WTC11 (cell line): Measurements from ENCODE around the gene GSS. TPM values are rescaled to one million over a fixed set of nuclear protein-coding genes. Genes with fewer than 3 reads are reported as not detected.

Source experiments
- ATAC-seq: fragments of 200-7000 bp; cut with Tn5 transposase; 2 replicates; pipeline ENCODE4 v1.10.0; 2021; ENCODE audit warnings: mild to moderate bottlenecking, moderate library complexity
- CTCF ChIA-PET: fragments of 300-600 bp; sonication (Branson Sonifier 250); formaldehyde crosslinking; loops from one replicate; lab custom pipeline; 2021; ENCODE audit warnings: antibody characterized with exemption; lab: Charles Lee
- POLR2A ChIA-PET: fragments of 350-600 bp; sonication (Branson Sonifier 250); formaldehyde crosslinking; loops from one replicate; lab custom pipeline; 2021; ENCODE audit warnings: antibody characterized with exemption; lab: Charles Lee
- DNase-seq: peaks from one replicate; pipeline ENCODE4 v3.0.0; 2021; ENCODE audit warnings: low spot score
- H3K27ac Mint-ChIP-seq: 2 replicates; pipeline ENCODE4 v1.8.0; 2021; ENCODE audit warnings: mixed read lengths
- H3K27me3 Mint-ChIP-seq: 2 replicates; pipeline ENCODE4 v1.8.0; 2021; ENCODE audit warnings: low read depth, mild to moderate bottlenecking, moderate library complexity, mixed read lengths
- H3K36me3 Mint-ChIP-seq: 2 replicates; pipeline ENCODE4 v1.8.0; 2021; ENCODE audit warnings: mixed read lengths
- H3K4me1 Mint-ChIP-seq: 2 replicates; pipeline ENCODE4 v1.8.0; 2022; ENCODE audit warnings: mixed read lengths
- H3K4me3 Mint-ChIP-seq: 2 replicates; pipeline ENCODE4 v1.8.0; 2021; ENCODE audit warnings: mild to moderate bottlenecking, moderate library complexity, mixed read lengths
- H3K9me3 Mint-ChIP-seq: 2 replicates; pipeline ENCODE4 v1.8.0; 2021; ENCODE audit warnings: mixed read lengths
- JUN ChIP-seq: sonication (generic); formaldehyde crosslinking; IDR thresholded peaks from 2 replicates; pipeline ENCODE4 v1.8.0; 2023; ENCODE audit warnings: mild to moderate bottlenecking, missing genetic modification reagents
- NR1H2 ChIP-seq: sonication (generic); formaldehyde crosslinking; IDR thresholded peaks from 2 replicates; pipeline ENCODE4 v1.9.0; 2021; ENCODE audit warnings: mild to moderate bottlenecking, moderate library complexity, missing genetic modification reagents
- NR2C2 ChIP-seq: sonication (generic); formaldehyde crosslinking; IDR thresholded peaks from 2 replicates; pipeline ENCODE4 v1.8.0; 2022; ENCODE audit warnings: mild to moderate bottlenecking, missing genetic modification reagents
- RORB ChIP-seq: fragments of 250-450 bp; sonication (Bioruptor Pico); IDR thresholded peaks from 2 replicates; pipeline ENCODE4 v1.9.0; 2021; ENCODE audit warnings: mild to moderate bottlenecking
- SOX15 ChIP-seq: fragments of 250-450 bp; sonication (Bioruptor Pico); IDR thresholded peaks from 2 replicates; pipeline ENCODE4 v1.9.0; 2021; ENCODE audit warnings: mild to moderate bottlenecking
- USF2 ChIP-seq: sonication (generic); formaldehyde crosslinking; IDR thresholded peaks from 2 replicates; pipeline ENCODE4 v1.8.1; 2023; ENCODE audit warnings: mild to moderate bottlenecking, missing genetic modification reagents, moderate library complexity
- ZNF263 ChIP-seq: sonication (generic); formaldehyde crosslinking; IDR thresholded peaks from 2 replicates; pipeline ENCODE4 v1.8.1; 2022; ENCODE audit warnings: low read depth, mild to moderate bottlenecking, moderate library complexity, missing genetic modification reagents
- ZNF423 ChIP-seq: fragments of 250-450 bp; sonication (Bioruptor Pico); IDR thresholded peaks from 2 replicates; pipeline ENCODE4 v2.1.2; 2022; ENCODE audit warnings: mild to moderate bottlenecking, moderate library complexity
- ZNF671 ChIP-seq: fragments of 250-450 bp; sonication (Bioruptor Pico); IDR thresholded peaks from 2 replicates; pipeline ENCODE4 v1.8.0; 2021; ENCODE audit warnings: mild to moderate bottlenecking
- total RNA-seq: library from RNA; stranded (reverse); gene quantifications from 3 replicates; pipeline ENCODE4 v1.2.3, GENCODE V29; 2021
- TF ChIP-seq, protein P1 (sequence below): sonication (generic); formaldehyde crosslinking; IDR thresholded peaks from 2 replicates; pipeline ENCODE4 v1.8.0; 2022; ENCODE audit warnings: mild to moderate bottlenecking, missing genetic modification reagents
- TF ChIP-seq, protein P2 (sequence below): sonication (generic); formaldehyde crosslinking; IDR thresholded peaks from 2 replicates; pipeline ENCODE4 v1.8.0; 2022; ENCODE audit warnings: mild to moderate bottlenecking, missing genetic modification reagents
- TF ChIP-seq, protein P3 (sequence below): fragments of 250-450 bp; sonication (Bioruptor Pico); IDR thresholded peaks from 2 replicates; pipeline ENCODE4 v1.9.0; 2021; ENCODE audit warnings: mild to moderate bottlenecking

GSS gene
- total RNA-seq, 1 experiment from 2014 or later, result 47.3 TPM

DNA sequence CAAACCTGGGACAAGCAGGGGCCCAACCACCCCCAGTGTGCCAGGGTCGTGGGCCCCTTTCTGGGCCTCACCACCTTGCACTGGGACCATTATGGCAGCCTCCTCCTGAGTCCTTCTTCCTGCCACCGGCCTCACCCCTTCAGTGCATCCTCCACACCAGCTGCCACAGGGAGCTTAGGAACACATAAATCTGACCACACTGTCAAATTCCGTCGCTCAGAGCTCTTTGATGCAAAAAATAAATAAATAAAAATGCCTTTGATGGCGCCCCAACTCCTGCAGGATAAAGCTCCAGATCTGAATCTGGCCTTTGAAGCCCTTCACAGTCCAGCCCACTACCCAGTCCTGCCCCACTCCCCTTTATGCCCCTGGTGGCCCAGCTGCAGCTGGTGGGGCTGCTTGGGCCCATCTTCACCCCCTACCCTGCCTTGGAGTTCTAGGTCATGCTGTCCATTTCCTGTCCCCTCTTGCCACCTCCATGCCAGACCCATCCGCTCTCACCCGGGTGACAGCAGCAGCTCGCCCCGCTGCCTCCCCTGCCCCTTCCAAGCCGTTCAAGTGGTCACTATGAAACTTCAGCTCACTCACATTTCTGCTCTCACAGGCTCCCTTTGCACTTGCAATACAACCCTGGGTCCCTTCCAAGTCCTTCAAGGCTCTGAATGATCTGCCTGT, 16.1 kb upstream of the GSS start:
- TF ChIP-seq JUN (CRISPR knock-in tag), result no peak
- no peak for TF ChIP-seq ZNF263 (CRISPR knock-in tag)
- no peak for TF ChIP-seq NR2C2 (CRISPR knock-in tag)
- no peak for TF ChIP-seq SOX15 (CRISPR knock-in tag)
- TF ChIP-seq, protein P1, sequence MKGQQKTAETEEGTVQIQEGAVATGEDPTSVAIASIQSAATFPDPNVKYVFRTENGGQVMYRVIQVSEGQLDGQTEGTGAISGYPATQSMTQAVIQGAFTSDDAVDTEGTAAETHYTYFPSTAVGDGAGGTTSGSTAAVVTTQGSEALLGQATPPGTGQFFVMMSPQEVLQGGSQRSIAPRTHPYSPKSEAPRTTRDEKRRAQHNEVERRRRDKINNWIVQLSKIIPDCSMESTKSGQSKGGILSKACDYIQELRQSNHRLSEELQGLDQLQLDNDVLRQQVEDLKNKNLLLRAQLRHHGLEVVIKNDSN (CRISPR knock-in tag), result no peak
- TF ChIP-seq, all 79 proteins: peak for 0
- ATAC-seq (no peak), DNase-seq (no peak)
- ChIA-PET POLR2A (no interaction called here), CTCF (interaction anchor here (0.5 to 1.2 kb wide), 4 partner anchors 9 to 124 kb away, joined by 3 read pairs; no protein-coding TSS in a partner anchor)
- H3K27ac Mint-ChIP-seq, result no peak overlapping the region
- no peak overlapping the region for H3K4me3 Mint-ChIP-seq
- no peaks in the 10 kb centered on the region for H3K27me3 Mint-ChIP-seq
- H3K9me3 Mint-ChIP-seq, result no peaks in the 10 kb centered on the region
- no peaks in the 10 kb centered on the region for H3K36me3 Mint-ChIP-seq
- peaks cover 13% of the 10 kb centered on the region for H3K4me1 Mint-ChIP-seq

DNA sequence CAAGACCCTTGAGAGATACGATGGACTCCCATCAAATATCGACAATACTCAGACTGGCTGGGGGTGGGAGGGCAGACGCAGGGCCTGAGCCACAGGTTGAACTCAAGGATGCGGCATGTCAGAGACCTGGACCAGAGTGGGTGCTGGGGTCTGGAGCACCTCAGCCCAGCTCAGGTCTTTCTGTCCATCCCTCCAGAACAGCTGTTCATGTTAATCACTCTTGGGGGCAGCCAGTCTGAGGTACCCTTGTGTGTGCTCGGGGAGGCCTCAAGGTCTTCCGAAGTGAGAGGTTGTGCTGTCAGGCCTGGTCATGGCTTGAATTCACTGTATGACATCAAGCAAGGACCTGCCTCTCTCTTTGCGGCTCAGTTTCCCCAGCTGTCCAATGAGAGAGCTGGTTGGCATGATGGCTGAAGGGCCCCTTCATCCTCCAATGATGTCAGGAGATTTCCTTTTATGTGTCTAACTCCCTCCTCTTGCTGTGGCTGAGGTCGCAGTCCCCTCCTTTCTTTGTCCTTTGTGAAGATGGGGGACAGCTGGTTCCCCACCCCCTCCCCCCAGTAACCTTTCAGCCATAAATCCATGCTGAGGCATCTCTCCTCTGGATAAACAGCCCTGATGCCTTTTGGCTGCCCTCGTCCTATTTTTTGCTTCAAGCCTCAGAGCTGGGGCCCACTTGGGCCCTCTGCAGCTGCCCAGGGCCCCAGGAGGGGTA, 15.4 kb upstream of the GSS start:
- ChIA-PET CTCF (interaction anchor here (1.0 kb wide), 2 partner anchors 10 to 15 kb away, joined by 3 read pairs; partner anchors contain the start of genes GSS and MYH7B), POLR2A (no interaction called here)
- H3K4me1 Mint-ChIP-seq, result peaks cover 9% of the 10 kb centered on the region
- H3K9me3 Mint-ChIP-seq, result no peaks in the 10 kb centered on the region
- no peak for DNase-seq
- no peaks in the 10 kb centered on the region for H3K27me3 Mint-ChIP-seq
- H3K4me3 Mint-ChIP-seq, result no peak overlapping the region
- no peak for ATAC-seq
- TF ChIP-seq ZNF263 (CRISPR knock-in tag), result no peak
- no peak for TF ChIP-seq RORB (CRISPR knock-in tag)
- TF ChIP-seq USF2 (CRISPR knock-in tag), result no peak
- TF ChIP-seq NR1H2 (CRISPR knock-in tag), result no peak
- TF ChIP-seq, protein P1 (CRISPR knock-in tag), result no peak
- TF ChIP-seq, protein P2, sequence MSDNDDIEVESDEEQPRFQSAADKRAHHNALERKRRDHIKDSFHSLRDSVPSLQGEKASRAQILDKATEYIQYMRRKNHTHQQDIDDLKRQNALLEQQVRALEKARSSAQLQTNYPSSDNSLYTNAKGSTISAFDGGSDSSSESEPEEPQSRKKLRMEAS, result no peak
- H3K27ac Mint-ChIP-seq, result no peak overlapping the region
- H3K36me3 Mint-ChIP-seq, result no peaks in the 10 kb centered on the region

GRCh38 chr20:34970193-34970840, 14.7 kb upstream of the GSS start:
- POLR2A ChIA-PET, result no interaction called here
- no peak overlapping the region for H3K4me3 Mint-ChIP-seq
- no peak for DNase-seq
- no peak overlapping the region for H3K27ac Mint-ChIP-seq
- TF ChIP-seq, protein P3, sequence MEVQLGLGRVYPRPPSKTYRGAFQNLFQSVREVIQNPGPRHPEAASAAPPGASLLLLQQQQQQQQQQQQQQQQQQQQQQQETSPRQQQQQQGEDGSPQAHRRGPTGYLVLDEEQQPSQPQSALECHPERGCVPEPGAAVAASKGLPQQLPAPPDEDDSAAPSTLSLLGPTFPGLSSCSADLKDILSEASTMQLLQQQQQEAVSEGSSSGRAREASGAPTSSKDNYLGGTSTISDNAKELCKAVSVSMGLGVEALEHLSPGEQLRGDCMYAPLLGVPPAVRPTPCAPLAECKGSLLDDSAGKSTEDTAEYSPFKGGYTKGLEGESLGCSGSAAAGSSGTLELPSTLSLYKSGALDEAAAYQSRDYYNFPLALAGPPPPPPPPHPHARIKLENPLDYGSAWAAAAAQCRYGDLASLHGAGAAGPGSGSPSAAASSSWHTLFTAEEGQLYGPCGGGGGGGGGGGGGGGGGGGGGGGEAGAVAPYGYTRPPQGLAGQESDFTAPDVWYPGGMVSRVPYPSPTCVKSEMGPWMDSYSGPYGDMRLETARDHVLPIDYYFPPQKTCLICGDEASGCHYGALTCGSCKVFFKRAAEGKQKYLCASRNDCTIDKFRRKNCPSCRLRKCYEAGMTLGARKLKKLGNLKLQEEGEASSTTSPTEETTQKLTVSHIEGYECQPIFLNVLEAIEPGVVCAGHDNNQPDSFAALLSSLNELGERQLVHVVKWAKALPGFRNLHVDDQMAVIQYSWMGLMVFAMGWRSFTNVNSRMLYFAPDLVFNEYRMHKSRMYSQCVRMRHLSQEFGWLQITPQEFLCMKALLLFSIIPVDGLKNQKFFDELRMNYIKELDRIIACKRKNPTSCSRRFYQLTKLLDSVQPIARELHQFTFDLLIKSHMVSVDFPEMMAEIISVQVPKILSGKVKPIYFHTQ (CRISPR knock-in tag), result no peak
- TF ChIP-seq ZNF423 (no peak), ZNF671 (CRISPR knock-in tag) (no peak)
- no peaks in the 10 kb centered on the region for H3K27me3 Mint-ChIP-seq
- no peaks in the 10 kb centered on the region for H3K36me3 Mint-ChIP-seq
- ATAC-seq, result no peak
- peaks cover 12% of the 10 kb centered on the region for H3K4me1 Mint-ChIP-seq
- no peaks in the 10 kb centered on the region for H3K9me3 Mint-ChIP-seq
- CTCF ChIA-PET, result interaction anchor here (1.0 kb wide), 1 partner anchor 14 kb away, joined by 3 read pairs; the partner anchor contains the start of genes GSS and MYH7B
